ENCODE data around the gene MESP1.

DNA sequence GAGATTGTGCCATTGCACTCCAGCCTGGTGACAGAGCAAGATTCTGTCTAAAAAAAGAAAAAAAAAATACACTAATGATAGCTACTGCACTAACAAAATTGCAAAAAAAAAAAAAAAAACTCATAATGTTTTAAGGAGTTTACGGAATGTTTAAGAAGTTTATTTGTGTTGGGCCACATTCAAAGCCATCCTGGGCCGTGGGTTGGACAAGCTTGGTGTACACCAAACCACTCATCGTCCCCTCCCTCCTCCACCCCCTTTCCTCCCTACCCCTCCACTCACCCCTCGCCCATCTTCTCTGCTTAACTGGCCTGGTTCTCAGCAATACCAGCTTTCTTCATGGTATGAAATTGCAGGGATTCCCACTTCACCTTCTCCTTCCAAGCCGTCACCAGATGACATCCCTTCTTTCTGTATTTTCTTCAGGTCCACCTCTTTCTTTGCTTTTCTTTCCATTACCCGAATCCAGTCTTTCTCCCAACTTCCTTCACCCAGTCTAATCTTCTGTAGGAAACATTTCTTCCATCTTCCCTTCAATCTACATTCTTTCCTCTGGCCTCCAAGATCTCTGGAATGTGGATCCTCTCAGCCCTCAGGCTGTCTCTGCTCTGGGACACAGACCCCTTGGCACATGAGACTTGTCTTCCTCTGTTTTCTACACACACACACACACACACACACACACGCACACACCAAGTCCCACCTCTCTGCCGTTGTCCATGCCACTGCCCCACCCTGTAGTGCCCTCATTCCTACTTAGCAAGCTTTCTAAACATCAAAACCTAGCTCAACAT lies 3.5 kb upstream of the MESP1 start:
- TF ChIP-seq CTCF (IDR thresholded peaks at IDR 0.05), result no peak
- TF ChIP-seq, protein P1, sequence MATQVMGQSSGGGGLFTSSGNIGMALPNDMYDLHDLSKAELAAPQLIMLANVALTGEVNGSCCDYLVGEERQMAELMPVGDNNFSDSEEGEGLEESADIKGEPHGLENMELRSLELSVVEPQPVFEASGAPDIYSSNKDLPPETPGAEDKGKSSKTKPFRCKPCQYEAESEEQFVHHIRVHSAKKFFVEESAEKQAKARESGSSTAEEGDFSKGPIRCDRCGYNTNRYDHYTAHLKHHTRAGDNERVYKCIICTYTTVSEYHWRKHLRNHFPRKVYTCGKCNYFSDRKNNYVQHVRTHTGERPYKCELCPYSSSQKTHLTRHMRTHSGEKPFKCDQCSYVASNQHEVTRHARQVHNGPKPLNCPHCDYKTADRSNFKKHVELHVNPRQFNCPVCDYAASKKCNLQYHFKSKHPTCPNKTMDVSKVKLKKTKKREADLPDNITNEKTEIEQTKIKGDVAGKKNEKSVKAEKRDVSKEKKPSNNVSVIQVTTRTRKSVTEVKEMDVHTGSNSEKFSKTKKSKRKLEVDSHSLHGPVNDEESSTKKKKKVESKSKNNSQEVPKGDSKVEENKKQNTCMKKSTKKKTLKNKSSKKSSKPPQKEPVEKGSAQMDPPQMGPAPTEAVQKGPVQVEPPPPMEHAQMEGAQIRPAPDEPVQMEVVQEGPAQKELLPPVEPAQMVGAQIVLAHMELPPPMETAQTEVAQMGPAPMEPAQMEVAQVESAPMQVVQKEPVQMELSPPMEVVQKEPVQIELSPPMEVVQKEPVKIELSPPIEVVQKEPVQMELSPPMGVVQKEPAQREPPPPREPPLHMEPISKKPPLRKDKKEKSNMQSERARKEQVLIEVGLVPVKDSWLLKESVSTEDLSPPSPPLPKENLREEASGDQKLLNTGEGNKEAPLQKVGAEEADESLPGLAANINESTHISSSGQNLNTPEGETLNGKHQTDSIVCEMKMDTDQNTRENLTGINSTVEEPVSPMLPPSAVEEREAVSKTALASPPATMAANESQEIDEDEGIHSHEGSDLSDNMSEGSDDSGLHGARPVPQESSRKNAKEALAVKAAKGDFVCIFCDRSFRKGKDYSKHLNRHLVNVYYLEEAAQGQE (IDR thresholded peaks at IDR 0.05; ENCODE audit: insufficient read depth in 1 of 2, low read depth in 2 of 2, low read length in 1 of 2), result no peak
